ENCODE measurements around the gene SLC27A3.

SLC27A3 gene

DNA sequence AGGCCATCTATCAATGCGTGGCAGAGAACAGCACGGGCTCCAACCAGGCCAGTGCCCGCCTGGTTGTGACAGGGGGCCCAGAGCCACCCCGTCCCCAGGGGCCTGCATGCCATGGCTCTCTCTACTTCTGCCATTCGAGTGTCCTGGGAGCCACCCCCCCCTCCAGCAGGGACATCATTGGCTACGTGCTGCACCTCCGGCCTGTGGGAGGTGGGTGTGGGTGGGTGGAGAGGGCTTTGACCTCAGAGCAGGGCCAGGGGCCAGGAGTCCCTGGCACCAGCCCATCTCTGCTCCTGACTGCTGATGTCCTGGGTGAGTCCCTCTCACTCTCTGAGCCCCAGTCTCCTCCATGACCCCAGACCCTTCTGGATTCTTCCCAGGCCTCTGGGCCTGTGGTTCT, 25.3 kb downstream of the SLC27A3 start:
- no peak for DNase-seq

DNA sequence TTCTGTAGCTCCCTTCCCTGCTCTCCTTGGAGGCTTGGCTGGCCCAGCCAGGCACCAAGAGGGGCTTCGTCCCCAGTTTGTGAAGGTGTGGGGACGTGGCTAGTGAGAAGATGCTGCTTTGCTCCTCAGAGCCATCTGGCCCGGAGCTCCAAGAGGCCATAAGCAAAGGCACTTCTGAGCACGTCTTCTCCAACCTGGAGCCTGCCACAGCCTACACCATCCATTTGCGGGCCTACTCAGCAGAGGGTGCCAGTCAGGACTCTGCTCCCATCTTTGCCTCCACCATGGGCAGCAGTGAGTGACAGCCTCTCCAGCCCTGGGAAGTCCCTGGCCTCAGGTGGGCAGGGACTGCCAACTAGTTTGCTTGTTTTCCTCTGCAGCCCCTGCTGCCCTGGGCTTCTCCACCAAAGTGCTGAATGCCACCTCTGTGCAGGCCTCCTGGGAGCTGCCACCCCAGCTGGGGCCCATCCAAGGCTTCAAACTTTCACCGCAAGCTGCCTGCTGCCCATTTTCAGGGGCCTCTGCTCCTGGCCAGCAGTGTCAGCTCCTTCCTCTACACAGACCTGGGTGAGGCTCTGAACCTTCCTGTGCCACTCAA, 25.9 kb downstream of the SLC27A3 start:
- no peak for DNase-seq

DNA sequence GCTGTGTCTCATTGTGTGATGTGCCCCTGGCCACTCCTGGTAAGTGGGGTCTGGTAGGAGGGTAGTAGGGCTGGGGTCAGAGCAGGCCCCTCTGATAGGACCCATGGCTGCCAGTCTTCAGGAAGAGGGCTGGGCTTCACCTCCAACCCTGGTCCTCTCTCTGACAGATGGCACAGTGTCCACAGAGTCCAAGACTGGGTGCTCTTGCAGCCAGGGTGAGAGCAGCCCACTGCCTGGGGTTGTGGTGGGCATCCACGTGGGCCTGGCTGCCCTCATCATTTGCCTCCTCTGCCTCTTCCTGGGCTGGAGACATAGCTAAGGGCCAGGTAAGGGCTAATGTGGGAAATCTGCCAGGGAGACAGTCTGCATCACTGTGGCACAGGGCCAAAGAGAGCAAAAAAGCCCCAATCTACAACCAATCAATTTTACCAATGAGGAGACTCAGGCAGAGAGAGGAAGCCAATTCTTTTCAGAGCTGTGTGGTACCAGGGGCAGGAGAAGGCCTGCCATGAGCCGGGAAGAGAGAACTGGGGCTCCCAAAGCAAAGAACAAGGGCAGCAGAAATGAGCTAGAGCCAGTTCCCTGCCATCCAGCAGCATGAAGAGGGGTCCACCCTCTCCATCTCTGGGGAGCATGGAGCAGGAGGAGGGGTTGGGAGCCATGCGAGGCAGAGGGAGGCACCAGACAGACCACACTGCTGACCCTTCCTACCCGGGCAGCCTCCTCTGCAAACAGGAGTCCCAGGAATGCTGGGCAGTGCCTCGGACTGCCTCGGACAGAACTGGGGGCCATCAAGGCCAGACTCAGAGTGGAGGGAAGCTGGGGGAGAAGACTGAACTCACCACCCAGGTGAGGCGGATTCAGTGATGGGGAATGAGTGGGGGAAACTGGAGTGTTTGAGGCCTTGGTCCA, 26.8 kb downstream of the SLC27A3 start:
- no peak for DNase-seq

DNA sequence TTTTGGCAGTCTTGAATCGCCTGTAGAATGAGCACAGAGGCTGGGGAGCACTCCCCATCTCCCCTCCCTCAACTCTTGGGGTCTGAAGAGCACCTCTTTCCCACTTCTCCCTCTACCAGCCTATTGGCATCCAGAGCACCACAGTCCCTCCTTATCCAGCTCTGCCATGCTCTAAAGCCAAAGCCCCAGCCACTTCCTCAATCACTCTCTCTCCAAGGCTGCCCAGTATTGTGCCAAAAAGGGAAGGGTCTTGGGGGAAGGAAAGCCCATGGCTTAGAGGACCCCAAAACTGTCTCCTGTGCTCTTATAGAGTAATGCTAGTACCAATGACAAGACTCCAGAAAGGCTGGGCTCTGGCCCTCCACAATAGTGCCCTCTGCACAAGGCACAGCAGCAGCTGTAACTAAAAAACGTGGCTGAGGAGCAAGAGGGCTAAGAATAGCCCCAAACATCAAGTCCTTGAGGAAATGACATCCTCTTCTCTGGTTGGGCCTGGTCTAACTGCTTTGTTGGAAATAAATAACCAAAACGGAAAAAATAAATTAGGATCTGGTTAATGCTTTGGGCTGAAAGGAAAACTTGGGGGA, 28.4 kb downstream of the SLC27A3 start:
- DNase-seq, result no peak

DNA sequence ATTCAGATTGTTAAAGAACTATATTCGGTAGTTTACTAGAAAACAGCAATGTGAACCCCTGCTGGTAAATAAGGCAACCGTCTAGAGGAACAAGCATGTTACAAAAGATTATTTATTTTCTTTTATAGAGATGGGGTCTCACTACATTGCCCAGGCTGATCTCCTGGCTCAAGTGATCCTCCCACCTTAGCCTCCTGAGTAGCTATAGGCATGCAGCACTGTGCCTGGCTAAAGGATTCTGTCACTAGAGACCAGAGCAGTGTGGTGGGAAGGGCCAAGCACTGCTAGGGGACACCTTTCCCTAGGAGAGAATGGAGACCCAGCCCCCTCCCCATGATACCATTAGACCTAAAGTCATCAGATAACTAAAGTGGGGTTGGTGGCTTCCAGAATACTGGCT, 28.9 kb downstream of the SLC27A3 start:
- DNase-seq, result no peak

DNA sequence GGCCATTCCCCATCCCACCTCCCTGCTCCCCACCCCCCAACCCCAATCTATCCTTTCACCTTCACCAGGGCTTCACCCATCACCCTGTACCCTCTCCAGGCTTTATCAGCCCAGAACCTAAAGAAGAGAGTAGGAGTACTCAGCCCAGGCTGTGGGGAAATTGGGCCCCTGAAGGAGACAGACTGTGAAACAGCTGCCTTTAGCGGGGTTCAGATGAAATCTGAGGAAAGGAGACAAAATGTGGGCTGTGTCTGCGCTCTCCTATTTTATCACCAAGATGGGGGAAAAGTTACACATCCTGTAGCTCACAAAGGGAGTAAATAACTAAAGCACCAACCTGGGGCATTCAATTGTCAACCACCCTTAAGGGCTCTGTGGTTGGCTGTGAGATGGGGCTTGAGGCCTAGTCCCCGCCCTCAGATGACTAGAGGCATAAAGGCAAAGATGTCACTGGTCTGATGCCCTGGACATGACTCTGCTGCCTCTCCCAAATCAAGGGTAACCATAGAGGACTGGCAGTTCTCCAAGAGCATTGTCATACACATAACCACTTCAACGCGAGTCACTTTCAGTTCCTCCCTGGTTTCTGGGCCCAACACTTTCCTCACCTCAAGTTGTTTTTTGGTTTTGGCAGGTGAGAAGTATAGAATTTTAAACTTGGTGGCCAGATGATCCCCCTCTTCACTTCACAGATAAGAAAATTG, 30.0 kb downstream of the SLC27A3 start:
- peak; percentile 6 for DNase-seq

DNA sequence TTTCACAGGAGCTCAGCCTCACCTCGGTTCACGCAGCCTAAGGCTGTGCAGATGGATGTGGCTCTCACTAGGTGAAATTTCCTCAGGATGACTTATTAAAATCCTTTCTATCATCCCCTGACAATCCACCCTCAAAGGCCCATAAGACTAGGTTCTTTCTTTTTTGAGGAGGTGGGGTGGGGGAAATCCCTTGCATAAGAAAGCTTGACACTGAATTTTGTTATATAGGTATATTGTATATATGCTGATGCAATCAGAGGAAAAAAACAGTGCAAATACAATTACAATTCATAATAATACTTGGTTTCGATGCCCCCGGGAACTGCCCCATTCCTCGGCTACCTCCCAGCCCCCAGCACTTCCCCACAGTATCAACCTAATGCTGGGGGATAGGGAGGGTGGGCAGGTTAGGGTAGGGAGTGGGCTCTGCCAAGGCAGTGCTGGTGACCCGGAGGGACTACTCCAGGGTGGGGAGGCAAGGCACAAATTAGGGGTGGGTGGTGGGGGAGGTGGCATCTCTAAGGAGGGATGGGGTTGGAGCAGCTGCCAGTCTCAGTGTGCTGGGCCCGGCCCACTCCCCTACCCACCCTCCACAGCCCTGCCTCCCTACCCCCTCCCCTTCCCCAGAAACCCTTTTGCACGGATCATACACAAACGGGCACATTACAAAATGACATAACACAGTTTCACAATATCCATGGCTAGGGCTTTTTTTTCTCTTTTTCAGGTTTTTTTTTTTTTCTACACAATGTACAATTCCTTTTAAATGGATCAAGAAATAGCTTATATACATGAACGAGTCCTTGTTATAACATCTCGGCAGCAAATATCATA, 30.9 kb downstream of the SLC27A3 start:
- peak; percentile 9 for DNase-seq

DNA sequence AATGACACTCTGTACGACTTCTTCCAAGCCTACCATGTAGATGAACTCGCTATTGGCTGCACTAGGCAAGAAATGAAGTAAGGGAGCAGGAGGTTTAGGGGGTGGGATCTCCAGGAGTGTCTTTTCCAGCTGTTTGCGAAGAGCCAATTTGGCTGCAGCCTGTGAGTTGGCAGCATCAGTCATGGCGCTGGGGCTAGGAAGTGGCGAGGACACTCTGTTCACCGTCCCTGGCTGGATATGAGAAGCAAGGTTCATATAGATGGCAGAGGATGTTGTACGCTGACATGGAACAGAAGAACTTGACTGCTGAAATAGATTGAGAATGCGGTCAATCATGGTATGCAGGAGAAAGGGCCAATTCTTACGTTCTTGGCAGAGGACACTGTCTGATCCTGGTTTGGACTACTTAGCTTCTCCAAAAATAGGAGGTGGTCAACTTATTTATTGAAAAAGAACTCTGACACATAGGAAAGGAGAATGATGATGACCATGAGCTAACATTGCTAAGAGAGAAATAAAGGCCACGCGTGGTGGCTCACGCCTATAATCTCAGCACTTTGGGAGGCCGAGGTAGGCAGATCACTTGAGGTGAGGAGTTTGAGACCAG, 41.2 kb downstream of the SLC27A3 start:
- no peak for DNase-seq

DNA sequence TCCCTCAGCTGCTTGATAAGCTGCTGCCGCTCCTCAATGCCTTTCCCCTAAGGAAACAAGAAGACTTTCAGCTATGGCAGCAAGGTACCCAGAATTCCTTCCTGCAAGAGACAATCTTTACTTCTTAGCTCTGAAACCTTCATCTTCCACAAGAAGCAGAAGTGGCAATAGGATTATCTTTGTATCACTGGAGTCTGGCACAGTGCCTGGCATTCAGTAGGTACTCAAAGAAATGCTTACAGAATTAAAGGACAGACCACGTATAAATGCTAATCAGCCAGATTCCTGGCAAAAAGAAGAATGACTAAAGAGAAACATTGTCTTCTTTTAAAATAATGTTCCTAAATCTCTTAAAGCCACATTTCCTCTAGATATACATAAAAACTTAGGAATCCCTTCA, 43.7 kb downstream of the SLC27A3 start:
- no peak for DNase-seq

DNA sequence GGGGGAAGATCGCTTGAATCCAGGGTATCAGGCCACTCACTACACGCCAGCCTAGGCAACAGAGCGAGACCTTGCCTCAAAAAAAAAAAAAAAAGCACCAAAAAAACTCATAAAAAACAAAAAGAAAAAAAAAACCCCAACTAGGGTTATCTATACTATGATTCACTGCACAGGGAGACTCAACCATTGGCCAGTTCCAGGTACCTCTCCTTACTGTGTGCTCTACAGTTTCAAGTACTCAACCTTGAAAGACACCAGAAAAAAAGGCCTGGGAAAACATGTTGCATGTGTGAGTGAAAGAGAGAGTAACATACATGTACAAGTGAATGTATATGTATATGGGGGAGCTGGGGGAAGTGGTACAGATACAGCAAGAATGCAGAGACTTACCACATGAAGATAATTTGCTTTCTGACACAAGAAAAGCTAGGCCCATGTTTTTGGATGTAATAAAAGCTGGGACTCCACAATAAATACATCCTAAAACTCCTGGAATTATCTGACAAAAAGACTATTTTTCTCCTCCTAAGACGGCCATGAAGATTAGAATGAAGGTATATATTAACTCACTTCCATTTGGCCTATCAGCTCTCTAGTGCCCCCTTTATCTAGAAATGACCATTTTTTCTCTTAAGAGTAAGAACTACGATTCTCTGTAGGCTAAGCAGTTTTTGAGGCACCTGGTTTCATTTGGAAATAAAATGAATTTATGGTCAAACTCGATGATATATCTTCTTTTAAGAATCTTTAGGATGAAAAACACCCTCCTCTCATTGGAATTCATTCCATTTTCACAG, 52.2 kb downstream of the SLC27A3 start:
- no peak for DNase-seq
